NK-92 (cell line): Measurements from ENCODE around the gene OXSM.

Experiments
- DNase-seq: peaks from one replicate; lab custom pipeline; 2025; ENCODE audit not compliant: unreplicated experiment; lab: John Stamatoyannopoulos, UW

Gene OXSM

DNA sequence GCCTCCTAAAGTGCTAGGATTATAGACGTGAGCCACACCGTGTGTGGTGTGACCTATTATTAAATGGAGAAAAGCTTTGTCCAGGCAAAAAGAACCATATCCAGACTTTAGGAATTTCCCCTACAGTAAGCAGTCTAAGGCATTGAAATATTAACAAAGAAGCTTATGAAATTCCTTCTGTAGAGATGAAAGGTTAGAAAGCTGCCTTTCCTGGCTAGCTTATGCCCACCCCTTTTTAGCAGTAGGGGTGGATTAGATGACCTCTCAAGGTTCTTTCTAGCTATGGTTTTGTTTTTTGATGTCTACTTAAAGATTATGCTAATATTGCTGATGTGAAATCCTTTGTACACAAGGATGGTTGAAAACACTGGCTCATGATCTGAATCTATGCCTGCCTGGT is 13.9 kb downstream of the OXSM start:
- no peak for DNase-seq

GRCh38 chr3:25804676-25805075 is 14.8 kb downstream of the OXSM start:
- DNase-seq: no peak

GRCh38 chr3:25812644-25813043 is 22.8 kb downstream of the OXSM start:
- DNase-seq: no peak

DNA sequence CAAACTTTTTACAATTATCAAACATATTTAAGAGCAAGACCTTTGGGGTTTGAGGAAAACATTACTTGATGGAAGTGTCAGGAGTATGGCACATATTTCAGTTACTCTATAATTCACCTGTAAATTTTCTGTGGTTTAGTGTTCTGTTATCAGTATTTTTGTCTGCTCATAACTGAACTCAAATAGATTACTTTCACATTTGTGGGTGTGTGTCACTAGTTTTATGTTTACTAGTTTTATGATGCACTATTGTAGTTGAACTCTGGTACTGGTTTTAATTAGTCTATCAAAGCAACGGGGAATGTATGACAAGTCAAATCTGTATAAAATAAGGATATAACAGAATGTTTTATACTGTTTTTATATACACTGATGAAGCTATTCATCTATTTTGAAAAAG is 27.2 kb downstream of the OXSM start:
- no peak for DNase-seq

GRCh38 chr3:25817638-25818037 is 27.7 kb downstream of the OXSM start:
- no peak for DNase-seq

DNA sequence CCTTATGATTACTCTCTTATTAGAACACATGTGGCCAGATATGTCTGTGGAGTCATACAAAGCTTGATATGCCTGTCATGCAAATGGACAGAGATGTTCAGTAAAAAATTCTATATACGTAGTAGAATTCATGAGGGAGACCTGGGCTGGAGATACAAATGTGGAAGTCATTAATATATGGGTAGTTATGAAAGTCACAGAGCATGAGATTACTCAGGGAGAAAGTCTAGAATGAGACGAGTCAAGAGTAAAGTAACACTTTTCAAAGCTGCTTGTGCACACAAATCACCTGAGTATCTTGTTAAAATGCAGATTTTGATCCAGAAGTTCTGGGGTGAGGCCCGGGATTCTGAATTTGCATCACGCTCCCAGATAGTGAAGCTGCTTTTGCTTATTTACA is 28.4 kb downstream of the OXSM start:
- no peak for DNase-seq

- no peak for DNase-seq
Measured at GRCh38 chr3:25820366-25820765, 30.5 kb downstream of the OXSM start.

GRCh38 chr3:25820816-25821486 is 31.1 kb downstream of the OXSM start:
- DNase-seq: no peak

- DNase-seq: no peak
Measured at GRCh38 chr3:25821746-25822573, 32.1 kb downstream of the OXSM start.

- no peak for DNase-seq
Measured at GRCh38 chr3:25823314-25823713, 33.4 kb downstream of the OXSM start.

GRCh38 chr3:25826510-25826909 is 36.6 kb downstream of the OXSM start:
- no peak for DNase-seq

- no peak for DNase-seq
Measured at GRCh38 chr3:25830373-25831280, 40.7 kb downstream of the OXSM start.

DNA sequence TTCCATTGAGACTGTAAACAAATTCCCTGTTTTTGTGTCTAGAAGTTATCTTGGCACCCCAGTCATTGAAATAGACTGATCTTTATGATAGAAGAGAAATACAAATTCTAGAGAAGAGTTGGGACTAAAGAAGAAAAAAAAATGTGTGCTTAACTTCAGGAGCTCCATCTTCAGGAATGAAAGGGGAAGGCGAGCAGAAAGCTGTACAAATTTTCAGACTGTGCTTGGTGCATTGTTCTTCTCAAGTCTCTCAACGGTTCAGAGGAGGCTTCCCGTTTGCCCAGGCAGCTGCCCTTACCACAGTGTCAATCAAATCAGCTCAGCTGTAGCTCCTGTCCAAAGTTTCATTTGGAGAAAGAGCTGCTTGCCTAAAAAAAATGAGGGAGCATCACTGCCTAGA is 41.7 kb downstream of the OXSM start:
- no peak for DNase-seq

GRCh38 chr3:25834346-25834745 is 44.5 kb downstream of the OXSM start:
- DNase-seq: no peak

- no peak for DNase-seq
Measured at GRCh38 chr3:25836579-25836978, 46.7 kb downstream of the OXSM start.

GRCh38 chr3:25837038-25837437 is 47.1 kb downstream of the OXSM start:
- DNase-seq: no peak

- no peak for DNase-seq
Measured at GRCh38 chr3:25840099-25840498, 50.2 kb downstream of the OXSM start.

- no peak for DNase-seq
Measured at GRCh38 chr3:25843332-25843731, 53.4 kb downstream of the OXSM start.
